Skin of body (tissue), 2 donors: ENCODE data around the gene C2orf81. TPM values are rescaled to one million over a fixed set of nuclear protein-coding genes. Genes with fewer than 3 reads are reported as not detected.
A peak's percentile ranks its signal among the peaks of the same experiment; 100 is the strongest.
"Not testable (repeated sequence)": the region's sequence is repeated elsewhere in the genome, so short reads cannot be mapped to it uniquely, and the experiment has no call there.

Experiments used
- DNase-seq: peaks from one replicate; lab custom pipeline; 2025; lab: John Stamatoyannopoulos, UW
- total RNA-seq: library from RNA; depleted of rRNA; stranded (reverse); fragments of >200 nt; gene quantifications from one replicate; pipeline ENCODE4 v1.2.3, GENCODE V29; 2014

Gene C2orf81
- total RNA-seq, 1 donor from 2014 or later = 0.30 TPM

GRCh38 chr2:74423231-74424095, 2.0 kb upstream of the C2orf81 start:
- no peak for DNase-seq

DNA sequence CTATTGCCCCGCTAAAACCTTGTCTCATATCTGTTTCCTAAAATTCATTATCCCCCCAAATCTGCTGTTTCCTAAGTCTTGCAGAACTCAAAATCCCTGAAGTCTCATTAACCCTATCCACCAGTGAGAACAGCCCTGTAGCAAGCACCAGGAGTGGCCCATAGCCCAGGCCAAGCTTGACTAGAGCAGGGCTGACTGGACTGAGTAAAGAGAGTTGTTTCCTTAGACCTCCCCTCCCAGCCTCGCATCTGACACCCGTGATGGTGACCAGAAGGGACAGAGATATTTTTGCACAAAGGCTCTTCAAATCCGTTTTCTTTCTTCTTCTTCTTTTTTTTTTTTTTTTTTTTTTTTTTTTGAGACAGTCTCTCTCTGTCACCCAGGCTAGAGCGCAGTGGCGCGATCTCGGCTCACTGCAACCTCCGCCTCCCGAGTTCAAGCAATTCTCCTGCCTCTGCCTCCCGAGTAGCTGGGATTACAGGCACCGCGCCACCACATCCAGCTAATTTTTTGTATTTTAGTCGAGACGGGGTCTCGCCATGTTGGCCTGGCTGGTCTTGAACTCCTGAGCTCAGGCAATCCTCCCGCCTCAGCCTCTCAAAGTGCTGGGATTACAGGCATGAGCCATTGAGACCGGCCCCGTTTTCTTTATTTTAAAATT, 846 bp downstream of the C2orf81 start:
- not testable (repeated sequence) for DNase-seq

DNA sequence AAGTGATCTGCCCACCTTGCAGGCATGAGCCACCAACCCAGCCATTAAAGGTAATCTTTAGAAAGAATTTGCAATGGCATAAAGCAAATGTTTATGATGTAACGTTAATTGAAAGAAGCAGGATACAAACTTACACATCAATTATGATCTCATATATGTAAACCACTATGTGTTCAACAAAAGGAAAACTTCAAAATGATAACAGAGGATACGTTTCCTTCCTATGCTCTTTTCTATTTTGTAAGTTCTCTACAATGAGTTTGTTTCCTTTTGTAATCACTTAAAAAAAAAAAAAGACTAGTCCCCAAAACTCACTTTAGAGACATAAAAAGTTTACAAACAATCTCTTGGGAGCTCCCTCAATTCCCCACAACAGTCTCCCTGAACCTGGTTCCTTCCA, 1.4 kb downstream of the C2orf81 start:
- no peak for DNase-seq

DNA sequence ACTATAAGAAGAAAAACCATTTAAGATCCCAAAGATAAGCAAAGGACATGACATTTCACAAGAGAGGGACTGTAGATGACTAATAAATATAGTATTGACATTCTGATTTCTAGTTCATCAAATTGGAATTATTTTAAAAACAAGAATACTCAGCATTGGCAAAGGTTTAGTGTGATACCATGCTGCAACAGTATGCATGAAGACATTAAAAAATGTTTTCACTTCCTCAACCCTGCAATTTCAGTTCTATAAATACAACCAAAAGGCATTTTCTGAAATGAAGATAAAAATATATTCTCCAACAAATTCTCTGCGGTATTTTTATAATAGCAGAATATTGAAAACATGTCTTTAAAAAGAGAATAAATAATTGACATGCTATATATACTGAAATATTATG, 2.1 kb downstream of the C2orf81 start:
- no peak for DNase-seq

DNA sequence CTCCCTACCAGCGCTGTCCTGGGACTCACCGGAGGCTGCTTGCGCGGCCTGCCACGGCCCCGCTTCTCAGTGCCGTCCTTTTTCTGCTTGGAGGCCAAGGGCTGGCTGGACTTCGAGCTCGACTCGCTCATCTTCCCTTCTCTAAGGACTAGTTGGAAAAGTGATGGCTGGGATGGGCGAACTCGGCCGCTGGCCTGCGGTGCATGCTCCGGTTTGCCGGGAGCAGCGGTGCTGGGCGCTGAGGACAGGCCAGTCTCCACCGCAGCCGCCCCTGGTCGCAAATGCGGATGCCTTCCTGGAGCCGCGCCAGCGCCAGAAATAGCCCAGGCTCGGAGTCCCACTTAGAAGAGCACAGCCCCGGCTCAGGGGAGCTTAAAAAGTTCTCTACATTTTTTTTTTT, 3.1 kb downstream of the C2orf81 start:
- no peak for DNase-seq

- no peak for DNase-seq
These were observed 3.7 kb downstream of the C2orf81 start for GRCh38 chr2:74417763-74418162.

DNA sequence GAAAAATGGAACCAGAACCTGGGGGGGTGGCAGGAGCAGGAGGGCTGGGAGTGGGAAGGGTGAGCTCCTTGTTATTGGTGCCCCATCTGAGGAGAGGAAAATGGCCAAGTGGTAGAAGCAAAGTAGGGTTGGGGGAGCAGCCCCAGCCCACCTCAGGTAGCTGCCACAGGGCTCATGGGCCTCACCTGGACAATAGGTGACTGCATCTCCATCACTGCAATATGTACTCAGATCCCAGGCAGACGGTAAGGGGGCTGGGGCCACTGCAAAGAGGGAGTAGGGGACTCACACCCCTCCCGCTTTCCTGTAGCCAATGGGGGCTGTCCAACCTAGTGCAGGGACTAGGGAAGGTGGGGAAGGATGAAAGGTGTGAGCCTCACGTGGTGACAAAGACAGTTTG, 4.2 kb downstream of the C2orf81 start:
- no peak for DNase-seq

- DNase-seq = no peak
These were observed 4.6 kb downstream of the C2orf81 start for GRCh38 chr2:74416778-74417177.

DNA sequence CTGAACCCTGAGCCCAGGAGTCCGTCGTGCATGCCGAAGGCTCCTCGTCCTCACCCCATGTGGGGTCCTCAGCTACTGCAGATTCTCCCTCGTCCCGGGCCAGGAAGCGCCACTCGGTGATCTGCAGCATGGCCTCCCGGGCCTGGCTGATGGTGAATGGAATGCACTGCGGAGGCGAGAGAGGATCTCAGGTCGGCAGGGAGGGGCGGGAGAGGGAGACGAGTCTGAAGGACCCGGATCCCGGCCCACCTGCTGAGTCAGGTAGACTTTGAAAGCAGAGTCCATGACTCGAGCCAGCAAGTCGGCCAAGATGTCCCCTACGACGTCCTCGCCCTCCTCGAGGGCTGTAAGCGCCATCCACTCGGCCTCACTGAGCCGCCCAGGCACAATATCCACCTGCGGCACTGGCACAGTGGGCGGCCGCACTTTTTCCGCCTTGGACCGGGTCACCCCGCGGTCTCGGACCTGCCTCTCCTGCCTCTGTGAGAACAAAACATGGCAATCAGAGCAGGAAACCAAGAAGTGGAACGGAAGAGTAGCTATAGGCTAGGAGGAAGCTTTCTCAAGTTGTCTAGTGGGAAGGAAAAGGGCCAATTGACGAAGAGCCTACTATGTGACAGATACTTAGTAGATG, 5.5 kb downstream of the C2orf81 start:
- DNase-seq = no peak

DNA sequence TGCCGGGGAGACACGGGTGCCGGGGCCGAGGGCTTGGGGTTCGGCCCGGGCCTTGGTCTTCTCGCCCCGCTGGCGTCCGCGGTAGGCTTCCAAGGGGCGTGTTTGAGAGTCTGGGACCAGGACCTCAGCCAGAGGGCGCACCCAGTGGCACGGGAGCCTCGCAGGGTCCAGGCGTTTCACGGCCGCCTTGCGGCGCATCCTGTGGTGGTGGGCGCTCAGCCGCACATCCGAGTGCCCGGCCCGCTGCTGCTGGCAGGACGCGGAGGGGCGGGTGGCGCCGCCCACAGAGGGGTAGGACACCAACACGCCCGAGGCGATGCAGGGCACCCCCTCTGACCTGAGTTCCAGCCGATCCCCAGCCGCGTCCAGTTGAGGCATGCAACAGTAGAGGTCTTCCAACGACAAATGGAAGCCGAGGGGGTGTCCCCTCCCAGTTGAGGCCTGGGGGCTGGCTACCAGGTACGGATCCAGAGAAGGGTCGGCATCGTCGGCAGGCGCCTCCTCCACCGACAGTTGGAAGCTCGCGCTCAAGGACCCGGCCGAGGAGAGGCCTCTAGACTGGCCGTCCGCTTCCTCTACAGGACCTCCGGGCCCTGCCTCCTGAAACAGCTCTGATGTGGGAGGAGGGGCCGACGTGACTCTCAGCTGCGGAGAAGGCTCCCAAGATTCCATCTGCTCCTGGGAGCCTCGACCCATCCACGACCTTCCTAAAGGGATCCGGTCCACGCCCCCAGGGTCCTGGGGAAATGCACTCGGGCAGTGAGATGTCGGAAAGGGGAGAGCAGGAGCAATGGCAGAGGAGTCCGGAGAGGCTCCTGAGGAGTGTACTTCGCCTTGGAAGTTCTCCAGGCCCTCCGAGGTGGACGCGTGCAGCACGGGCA, 6.3 kb downstream of the C2orf81 start:
- no peak for DNase-seq

- DNase-seq = no peak
These were observed 7.0 kb downstream of the C2orf81 start for GRCh38 chr2:74414441-74414840.

GRCh38 chr2:74413001-74413698, 8.3 kb downstream of the C2orf81 start:
- DNase-seq = no peak

DNA sequence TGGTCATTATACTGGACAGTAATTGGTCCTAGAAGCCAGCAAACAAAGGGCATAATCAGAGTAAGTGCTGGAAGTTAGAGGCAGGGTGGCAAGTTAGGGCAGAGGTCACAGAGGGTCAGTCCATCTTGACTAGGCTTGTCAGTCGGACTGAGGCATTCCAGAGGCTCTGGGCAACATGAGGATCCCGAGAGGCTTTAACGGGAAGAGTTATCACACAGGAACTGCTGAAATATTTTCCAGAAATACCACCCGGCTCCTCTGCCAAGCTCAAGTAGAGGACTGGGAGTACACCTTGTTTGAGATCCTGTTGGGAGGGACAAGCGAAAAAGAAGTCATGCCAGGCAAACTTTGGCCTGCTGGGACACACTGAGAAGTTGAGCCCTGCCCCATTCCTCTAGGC, 13.7 kb downstream of the C2orf81 start:
- no peak for DNase-seq

- DNase-seq = no peak
These were observed 15.4 kb downstream of the C2orf81 start for GRCh38 chr2:74406035-74406434.

GRCh38 chr2:74401891-74402290, 19.5 kb downstream of the C2orf81 start:
- DNase-seq = no peak

GRCh38 chr2:74399785-74400184, 21.6 kb downstream of the C2orf81 start:
- no peak for DNase-seq

GRCh38 chr2:74396149-74396548, 25.3 kb downstream of the C2orf81 start:
- DNase-seq = no peak

- DNase-seq = no peak
These were observed 27.9 kb downstream of the C2orf81 start for GRCh38 chr2:74393525-74393924.

DNA sequence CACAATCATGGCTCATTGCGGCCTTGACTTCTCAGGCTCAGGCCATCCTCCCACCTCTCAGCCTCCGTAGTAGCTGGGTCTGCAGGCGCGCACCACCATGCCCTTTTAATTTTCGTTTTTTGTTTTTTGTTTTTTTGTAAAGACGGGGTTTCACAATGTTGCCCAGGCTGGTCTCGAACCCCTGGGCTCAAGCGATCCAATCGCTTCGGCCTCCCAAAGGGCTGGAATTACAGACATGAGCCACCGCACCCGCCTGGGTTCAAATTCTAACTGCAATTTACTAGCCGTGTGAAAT, 29.0 kb downstream of the C2orf81 start:
- no peak for DNase-seq

DNA sequence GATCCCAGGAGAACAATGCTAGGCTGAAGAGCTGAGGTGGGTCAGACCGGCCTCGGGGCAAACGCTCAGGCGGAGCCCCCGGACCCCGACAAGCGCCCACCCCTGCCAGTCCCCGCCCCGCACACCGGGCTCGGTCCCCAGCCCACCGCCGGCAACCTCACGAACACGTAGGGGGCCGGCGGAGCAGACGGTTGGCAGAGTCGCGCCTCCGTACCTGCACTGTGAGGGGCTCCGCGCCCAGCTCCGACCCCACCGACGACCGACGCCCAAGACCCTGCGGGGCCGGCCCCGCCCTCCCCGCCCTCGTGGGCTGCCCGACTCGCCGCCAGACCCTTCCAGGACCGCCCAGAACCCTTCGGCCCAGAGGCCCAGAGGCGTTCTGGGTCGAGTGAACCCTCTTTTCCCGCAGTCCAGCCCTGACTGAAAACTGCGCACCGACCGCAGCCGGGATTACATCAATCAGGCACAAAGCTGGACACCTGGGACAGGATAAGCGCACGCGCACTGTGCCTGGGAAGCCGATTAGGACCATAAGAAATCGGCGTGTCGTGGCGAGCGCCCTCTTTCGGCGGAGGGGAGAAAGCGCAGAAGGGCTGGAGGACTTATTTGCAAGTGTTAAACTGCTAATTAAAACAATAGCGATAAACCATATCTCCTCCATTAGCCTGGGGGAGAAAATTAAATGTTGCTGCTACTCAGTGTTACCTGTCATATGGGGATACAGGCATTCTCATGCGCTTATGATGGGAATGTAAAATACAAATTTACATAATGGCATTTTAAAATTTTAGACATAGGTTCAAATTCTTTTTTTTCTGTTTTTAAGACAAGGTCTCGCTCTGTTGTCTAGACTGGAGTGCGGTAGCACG, 29.6 kb downstream of the C2orf81 start:
- peak; percentile 95 for DNase-seq
